Ovary (tissue), 9 donors: ENCODE measurements around the gene ZBTB9. TPM values are rescaled to one million over a fixed set of nuclear protein-coding genes. Genes with fewer than 3 reads are reported as not detected.

Source experiments
- DNase-seq, 5 donors: peaks; one replicate each; pipeline ENCODE4 v3.0.0-alpha.2; 2019 to 2020
- H3K27ac ChIP-seq, 2 donors: fragments of 200-600 bp; one replicate each; pipeline versions ENCODE4 v1.5.1 to v1.8.0; 2019 to 2022
- H3K27me3 ChIP-seq: fragments of 200-600 bp; one replicate; pipeline ENCODE4 v1.8.0; 2022
- H3K36me3 ChIP-seq: fragments of 200-600 bp; sonication (generic); one replicate; pipeline ENCODE4 v1.5.1; 2019
- H3K4me1 ChIP-seq: one replicate; pipeline ENCODE4 v1.8.1; 2013; ENCODE audit warnings: mild to moderate bottlenecking, moderate library complexity; ENCODE audit not compliant: insufficient read depth
- H3K4me3 ChIP-seq: fragments of 200-600 bp; sonication (generic); one replicate; pipeline ENCODE4 v1.5.1; 2017
- H3K9me3 ChIP-seq, 2 donors: fragments of 200-600 bp in 1 of 2; sonication (generic) in 1 of 2; one replicate each; pipeline versions ENCODE4 v1.5.1 to v1.8.1; 2013 to 2019; ENCODE audit warnings: mild to moderate bottlenecking in 1 of 2, moderate library complexity in 1 of 2
- CTCF ChIP-seq, 3 donors: fragments of 450-650 bp in 2 of 3; fragments of 200-600 bp in 1 of 3; IDR thresholded peaks; one replicate each; pipeline versions ENCODE4 v1.5.1 to v1.8.0; 2016 to 2022; ENCODE audit warnings: antibody characterized with exemption in 3 of 3, mild to moderate bottlenecking in 1 of 3
- EP300 ChIP-seq: sonication (generic); formaldehyde crosslinking; IDR thresholded peaks from one replicate; pipeline ENCODE4 v1.6.1; 2017; ENCODE audit warnings: antibody characterized with exemption
- POLR2A ChIP-seq: fragments of 450-650 bp; IDR thresholded peaks from one replicate; pipeline ENCODE4 v1.6.1; 2017; ENCODE audit warnings: antibody characterized with exemption, mild to moderate bottlenecking, moderate library complexity
- WGBS, 3 donors: extraction: QIAGEN DNeasy Blood & Tissue Kit in 1 of 3; methylation state at CpG; one replicate each; pipeline versions ENCODE4 v1.1.5 to v1.1.7; 2013 to 2017; 5-methylcytosine and 5-hydroxymethylcytosine counted together
- intact Hi-C, 4 donors: fragments of 100-400 bp; cut with DNase I; formaldehyde crosslinking; loops; one replicate each; pipeline versions ENCODE4 v1.11.0 to v1.15.1; 2022 to 2023
- polyA plus RNA-seq, 2 donors: library from polyadenylated mRNA; stranded (reverse); fragments of 200-250 nt in 1 of 2; fragments of 350-450 nt in 1 of 2; fragmentation: Illumina TruSeq in 1 of 2; extraction: RNeasy Lipid Tissue Mini Kit (QIAGEN cat#74804) in 1 of 2; gene quantifications; one replicate each; pipeline ENCODE4 v1.2.3, GENCODE V29; 2013 to 2014
- total RNA-seq, 7 donors: library from RNA; depleted of rRNA in 2 of 7; stranded (reverse); fragments of >200 nt in 2 of 7; fragmentation: NEBNext Ultra II Directional in 3 of 7; extraction: Animal tissue kit (Norgen Biotek cat#: 25700) in 3 of 7; gene quantifications; one replicate each; pipeline versions ENCODE4 v1.1.0 to v1.2.4, GENCODE V29; 2016 to 2023
- donor health status: DM: no; HTN: no; CAD: no; lungs with moderate emphysema.
- donor health status: DM: no; HTN: no; CAD: no.
- donor health status: Bipolar disorder and iron deficiency.
- donor health status: DM: yes; HTN: yes; CAD: no.
- donor health status: DM: no; HTN: no; CAD: no.
- donor health status: DM: yes; HTN: yes; CAD: no.

ZBTB9 gene
- total and polyA plus RNA-seq, 9 donors: 2.4 to 13.5 (median 8.8) TPM

DNA sequence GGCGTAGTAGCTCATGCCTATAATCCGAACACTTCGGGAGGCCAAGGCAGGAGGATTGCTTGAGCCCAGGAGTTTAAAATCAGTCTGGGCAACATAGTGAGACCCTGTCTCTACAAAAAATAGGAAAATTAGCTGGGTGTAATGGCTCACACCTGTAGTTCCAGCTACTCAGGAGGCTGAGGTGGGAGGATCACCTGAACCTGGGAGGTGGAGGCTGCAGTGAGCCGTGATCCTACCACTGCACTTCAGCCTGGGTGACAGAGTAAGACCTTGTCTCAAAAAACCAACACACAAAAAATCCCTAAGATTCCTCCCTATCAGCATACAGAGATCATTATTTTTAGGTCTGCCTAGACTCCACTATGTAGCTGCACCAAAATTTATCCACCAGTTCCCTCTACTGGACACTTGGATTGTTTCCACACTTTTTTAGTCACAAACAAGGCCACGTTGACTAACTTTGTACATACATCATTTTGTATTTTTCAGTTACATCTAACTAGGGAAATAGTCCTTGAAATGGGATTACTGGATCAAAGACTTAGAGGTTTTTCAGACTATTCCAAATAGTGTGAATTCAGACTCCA, 47.2 kb upstream of the ZBTB9 start:
- H3K4me1 ChIP-seq: no peaks in the 10 kb centered on the region
- no peaks in the 10 kb centered on the region for H3K27me3 ChIP-seq
- H3K4me3 ChIP-seq: no peak overlapping the region
- WGBS, 3 donors: 73 to 77% (median 77%) methylated on average over 5 of the region's 5 CpGs
- TF ChIP-seq POLR2A: no peak
- no peak for TF ChIP-seq CTCF (IDR thresholded peaks at IDR 0.05)
- TF ChIP-seq EP300: no peak
- H3K36me3 ChIP-seq: no peaks in the 10 kb centered on the region
- no peaks in the 10 kb centered on the region for H3K9me3 ChIP-seq
- no peak overlapping the region for H3K27ac ChIP-seq
- intact Hi-C loops: no loop called here
- no peak for DNase-seq

GRCh38 chr6:33410050-33410710, 44.2 kb upstream of the ZBTB9 start:
- DNase-seq: peak; percentile 97 to 99 (median 98)
- Histone ChIP-seq H3K9me3 (no peaks in the 10 kb centered on the region), H3K4me1 (no peaks in the 10 kb centered on the region), H3K4me3 (peak overlapping the region; percentile 98), H3K27me3 (no peaks in the 10 kb centered on the region), H3K27ac (peak overlapping the region; percentile 96 to 98), H3K36me3 (no peaks in the 10 kb centered on the region)
- 0 to 1% (median 0%) methylated on average over 10 to 65 of the region's 65 CpGs for WGBS, 3 donors
- peak; percentile 61 for TF ChIP-seq POLR2A
- TF ChIP-seq CTCF (IDR thresholded peaks at IDR 0.05): no peak
- peak; percentile 84 for TF ChIP-seq EP300
- intact Hi-C loops: loop anchor here in 3 of 4 donors (10.0 kb wide), 3 partner anchors 95 to 135 kb away; partner anchors contain the start of genes B3GALT4 (in 1 of the 3), RGL2 (in 1 of the 3), RPS18 (in 1 of the 3) and TAPBP (in 1 of the 3)

DNA sequence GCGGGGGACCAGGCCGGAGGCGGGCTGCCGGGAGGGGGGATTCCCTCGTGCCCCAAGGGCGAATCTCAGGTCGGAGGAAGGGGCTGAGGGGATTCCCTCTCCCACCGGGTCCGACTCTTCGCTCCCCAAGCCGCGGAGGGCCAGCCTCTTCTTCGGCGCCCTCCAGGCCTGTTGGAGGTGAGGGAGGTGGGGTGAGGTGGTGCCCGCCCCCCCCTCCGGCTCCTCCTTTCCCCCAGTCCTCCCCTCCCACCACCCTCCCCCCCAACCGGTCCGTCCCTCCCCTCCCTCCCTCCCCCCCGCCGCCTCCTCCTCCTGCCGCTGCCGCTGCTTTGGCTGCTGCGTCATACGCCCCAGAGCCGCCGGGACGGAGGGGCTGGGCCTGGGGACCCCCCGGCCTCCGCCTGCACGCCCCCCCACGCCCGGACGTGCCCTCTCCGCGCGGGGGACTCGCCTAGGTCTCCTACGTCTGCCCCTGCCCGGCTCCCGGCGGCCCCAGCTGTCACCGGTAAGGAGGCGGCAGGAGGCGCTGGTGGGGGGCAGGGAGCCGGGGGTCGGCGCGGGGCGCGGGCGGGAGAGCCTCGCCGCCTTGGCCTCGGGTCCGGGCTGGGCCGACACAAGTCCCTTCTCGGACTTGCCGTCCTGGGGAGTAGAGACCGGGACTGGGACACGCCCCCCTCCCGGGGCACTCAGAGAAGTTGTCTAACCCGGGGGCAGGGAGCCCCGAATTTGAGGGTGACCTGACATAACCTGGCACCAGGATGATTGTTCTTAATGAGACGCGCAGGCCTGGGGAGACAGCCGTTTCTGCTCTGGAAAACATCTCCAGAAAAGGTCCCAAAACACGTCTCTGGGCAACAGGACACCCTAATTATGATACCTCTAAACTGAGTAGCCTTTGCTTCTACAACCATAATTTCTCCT, 43.4 kb upstream of the ZBTB9 start, which contains the start of gene PHF1:
TSS of gene PHF1 (plus strand) at position 304 of the 921 bp plus-strand sequence. CDS start 1,250 bp downstream, outside the sequence.
- 0 to 2% (median 1%) methylated on average over 19 to 64 of the region's 67 CpGs for WGBS, 3 donors
- Histone ChIP-seq H3K4me1 (no peaks in the 10 kb centered on the region), H3K4me3 (peak within 1 kb of the TSS; percentile 98), H3K27ac (peak within 1 kb of the TSS; percentile 96 to 98), H3K9me3 (no peaks in the 10 kb centered on the region), H3K36me3 (no peaks in the 10 kb centered on the region), H3K27me3 (no peaks in the 10 kb centered on the region)
- intact Hi-C loops: loop anchor here in 3 of 4 donors (10.0 kb wide), 3 partner anchors 96 to 136 kb away; partner anchors contain the start of genes B3GALT4 (in 1 of the 3), RGL2 (in 1 of the 3), RPS18 (in 1 of the 3) and TAPBP (in 1 of the 3)
- DNase-seq: peak in 3 of 5 donors; percentile 84 to 87 (median 85)
- TF ChIP-seq POLR2A: peak; percentile 65
- TF ChIP-seq CTCF (IDR thresholded peaks at IDR 0.05): no peak

DNA sequence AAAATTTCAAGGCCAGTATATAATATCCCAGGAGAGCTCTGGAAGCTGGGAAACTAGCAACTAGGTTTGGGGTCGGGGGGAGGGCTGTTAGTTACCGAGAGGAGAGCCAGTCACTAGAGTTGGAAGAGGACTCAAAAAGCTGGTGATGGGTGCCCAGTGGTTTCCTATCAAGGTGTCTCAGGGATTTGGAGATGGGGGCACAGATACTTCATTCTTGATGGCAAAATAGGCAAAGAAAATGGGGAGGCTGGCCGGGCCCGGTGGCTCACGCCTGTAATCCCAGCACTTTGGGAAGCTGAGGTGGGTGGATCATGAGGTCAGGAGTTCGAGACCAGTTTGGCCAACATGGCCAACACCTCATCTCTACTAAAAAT, 42.8 kb upstream of the ZBTB9 start:
- intact Hi-C loops: loop anchor here in 3 of 4 donors (10.0 kb wide), 3 partner anchors 97 to 137 kb away; partner anchors contain the start of genes B3GALT4 (in 1 of the 3), RGL2 (in 1 of the 3), RPS18 (in 1 of the 3) and TAPBP (in 1 of the 3)
- WGBS, 3 donors: 33 to 45% (median 35%) methylated on average over 6 of the region's 6 CpGs
- Histone ChIP-seq H3K27me3 (no peaks in the 10 kb centered on the region), H3K27ac (peak overlapping the region; percentile 16 to 98), H3K9me3 (no peaks in the 10 kb centered on the region), H3K4me1 (no peaks in the 10 kb centered on the region), H3K4me3 (peak overlapping the region; percentile 98), H3K36me3 (no peaks in the 10 kb centered on the region)
- DNase-seq: no peak
- no peak for TF ChIP-seq CTCF (IDR thresholded peaks at IDR 0.05)
- no peak for TF ChIP-seq POLR2A
- no peak for TF ChIP-seq EP300
